K562 (cell line): ENCODE measurements around the gene SLC25A15. TPM values are rescaled to one million over a fixed set of nuclear protein-coding genes. Genes with fewer than 3 reads are reported as not detected.
A peak's percentile ranks its signal among the peaks of the same experiment; 100 is the strongest.

Experiments used
- ASH1L ChIP-seq: fragments of 450-650 bp; IDR thresholded peaks from 2 replicates; pipeline ENCODE4 v1.6.1; 2018; ENCODE audit warnings: borderline replicate concordance, mild to moderate bottlenecking, low read depth; ENCODE audit not compliant: partially characterized antibody
- BCOR ChIP-seq: fragments of 450-650 bp; IDR thresholded peaks from 2 replicates; pipeline ENCODE4 v1.6.1; 2016
- CBX2 ChIP-seq: fragments of 200-600 bp; sonication (generic); IDR thresholded peaks from one replicate; pipeline ENCODE4 v1.6.1; 2012; ENCODE audit warnings: mild to moderate bottlenecking, low read length, inconsistent platforms; ENCODE audit not compliant: insufficient read depth, poor library complexity, severe bottlenecking
- CHD2 ChIP-seq: IDR thresholded peaks from 2 replicates; pipeline ENCODE4 v1.6.1; 2011; ENCODE audit warnings: low read depth, low read length
- CREB1 ChIP-seq, 2 experiments: sonication (generic) in 1 of 2; formaldehyde crosslinking in 1 of 2; IDR thresholded peaks; 2 replicates each; pipeline versions ENCODE4 v1.6.1 to v1.8.0; 2012 to 2022; ENCODE audit warnings: inconsistent platforms in 1 of 2, mild to moderate bottlenecking in 1 of 2, missing genetic modification reagents in 1 of 2, moderate library complexity in 1 of 2
- ELF4 ChIP-seq: fragments of 450-650 bp; formaldehyde crosslinking; IDR thresholded peaks from 2 replicates; pipeline ENCODE4 v1.4.0; 2022; ENCODE audit warnings: missing genetic modification characterization
- ETV1 ChIP-seq: fragments of 450-650 bp; conservative IDR thresholded peaks from 2 replicates; pipeline ENCODE4 v1.6.1; 2016; ENCODE audit warnings: missing genetic modification characterization, control low read depth, low read depth, missing compliant biosample characterization
- GTF2E2 ChIP-seq: fragments of 200-800 bp; sonication (Bioruptor generic); IDR thresholded peaks from 2 replicates; pipeline ENCODE4 v1.6.1; 2016; ENCODE audit warnings: missing genetic modification characterization, missing compliant biosample characterization
- HBP1 ChIP-seq: fragments of 450-650 bp; formaldehyde crosslinking; IDR thresholded peaks from 2 replicates; pipeline ENCODE4 v1.4.0; 2022; ENCODE audit warnings: missing genetic modification characterization
- HNRNPUL1 ChIP-seq: fragments of 200-400 bp; formaldehyde crosslinking; IDR thresholded peaks from 2 replicates; pipeline ENCODE4 v1.6.1; 2017; ENCODE audit warnings: low read length
- JUNB ChIP-seq: fragments of 450-650 bp; formaldehyde crosslinking; conservative IDR thresholded peaks from 2 replicates; pipeline ENCODE4 v1.4.0; 2020; ENCODE audit warnings: mild to moderate bottlenecking
- NR2F6 ChIP-seq: fragments of 450-650 bp; formaldehyde crosslinking; IDR thresholded peaks from 2 replicates; pipeline ENCODE4 v1.4.0; 2020; ENCODE audit warnings: mild to moderate bottlenecking
- POLR2G ChIP-seq: fragments of 200-400 bp; formaldehyde crosslinking; IDR thresholded peaks from 2 replicates; pipeline ENCODE4 v1.6.1; 2017; ENCODE audit warnings: low read depth, mild to moderate bottlenecking, antibody characterized with exemption, low read length, moderate library complexity
- PPARD ChIP-seq: fragments of 250-450 bp; sonication (Bioruptor Pico); IDR thresholded peaks from 2 replicates; pipeline ENCODE4 v1.8.0; 2022; ENCODE audit warnings: inconsistent platforms, mild to moderate bottlenecking, moderate library complexity
- PTBP1 ChIP-seq: fragments of 200-400 bp; formaldehyde crosslinking; IDR thresholded peaks from 2 replicates; pipeline ENCODE4 v1.6.1; 2017; ENCODE audit warnings: low read depth, low read length
- RBM34 ChIP-seq: fragments of 200-400 bp; formaldehyde crosslinking; IDR thresholded peaks from 2 replicates; pipeline ENCODE4 v1.6.1; 2018; ENCODE audit warnings: low read length, borderline replicate concordance; ENCODE audit not compliant: insufficient read depth
- TGIF2 ChIP-seq: sonication (generic); formaldehyde crosslinking; IDR thresholded peaks from 2 replicates; pipeline ENCODE4 v1.8.1; 2022; ENCODE audit warnings: mild to moderate bottlenecking, missing genetic modification reagents, moderate library complexity
- TOE1 ChIP-seq, 2 experiments: fragments of 450-650 bp in 1 of 2; sonication (generic) in 1 of 2; formaldehyde crosslinking in 1 of 2; IDR thresholded peaks; 2 replicates each; pipeline versions ENCODE4 v1.7.1 to v1.8.0; 2016 to 2022; ENCODE audit warnings: borderline replicate concordance in 2 of 2, mild to moderate bottlenecking in 2 of 2, antibody characterized with exemption in 1 of 2, inconsistent platforms in 1 of 2, low read depth in 1 of 2, missing genetic modification reagents in 1 of 2, moderate library complexity in 1 of 2
- ZNF143 ChIP-seq: sonication (generic); formaldehyde crosslinking; IDR thresholded peaks from 2 replicates; pipeline ENCODE4 v1.9.0; 2022; ENCODE audit warnings: mild to moderate bottlenecking, missing genetic modification reagents
- ZNF165 ChIP-seq: fragments of 250-450 bp; sonication (Bioruptor Pico); IDR thresholded peaks from 2 replicates; pipeline ENCODE4 v1.4.0; 2020; ENCODE audit warnings: borderline replicate concordance
- ZNF717 ChIP-seq: fragments of 250-450 bp; sonication (Bioruptor Pico); IDR thresholded peaks from 2 replicates; pipeline ENCODE4 v1.5.0; 2021
- ZNF76 ChIP-seq: fragments of 250-450 bp; sonication (Bioruptor Pico); IDR thresholded peaks from 2 replicates; pipeline ENCODE4 v1.4.0; 2020; ENCODE audit warnings: mild to moderate bottlenecking, moderate library complexity, borderline replicate concordance
- ZSCAN29 ChIP-seq: fragments of 450-650 bp; IDR thresholded peaks from 2 replicates; pipeline ENCODE4 v1.6.1; 2017
- polyA plus RNA-seq, 8 experiments: library from polyadenylated mRNA; depleted of rRNA in 4 of 8; stranded (reverse) in 5 of 8; unstranded in 3 of 8; fragments of >200 nt; fragmentation: Nextera tagmentation in 2 of 8; fragmentation: Illumina TruSeq in 1 of 8; extraction: Ambion mirVana in 2 of 8; extraction: Trizol in 1 of 8; gene quantifications; 2 replicates each; pipeline versions ENCODE4 v1.2.1 to v1.2.3, GENCODE V29; 2011 to 2014; ENCODE audit warnings: inconsistent platforms in 1 of 8, missing spikeins in 1 of 8
- total RNA-seq, 7 experiments: library from RNA; depleted of rRNA in 6 of 7; stranded (reverse); fragments of >200 nt in 6 of 7; fragmentation: Illumina TruSeq in 2 of 7; extraction: Trizol in 2 of 7; gene quantifications; 2 replicates each; pipeline versions ENCODE4 v1.2.1 to v1.2.3, GENCODE V29; 2011 to 2021; ENCODE audit warnings: low replicate concordance in 1 of 7
- TF ChIP-seq, protein P1 (sequence below): fragments of 250-450 bp; sonication (Bioruptor Pico); IDR thresholded peaks from 2 replicates; pipeline ENCODE4 v1.4.0; 2020; ENCODE audit warnings: borderline replicate concordance
- TF ChIP-seq, protein P2 (sequence below): fragments of 250-450 bp; sonication (Bioruptor Pico); IDR thresholded peaks from 2 replicates; pipeline ENCODE4 v1.8.0; 2022; ENCODE audit warnings: inconsistent platforms

SLC25A15 gene
- total and polyA plus RNA-seq, 9 of the 15 experiments (the other 6 are each of a cell fraction or from before 2014, with no cell fraction given): 3.5 to 30.5 (median 20.3) TPM

GRCh38 chr13:40770934-40771618, 18.3 kb upstream of the SLC25A15 start, which contains the start of gene MRPS31 (continued):
- TF ChIP-seq TOE1 (IDR thresholded peaks at IDR 0.05; ENCODE audit: borderline replicate concordance) (peak; percentile 82; the same call in 1 of the 2 replicates), TOE1 (CRISPR knock-in tag; IDR thresholded peaks at IDR 0.05; ENCODE audit: borderline replicate concordance, low read depth) (no peak), PPARD (CRISPR knock-in tag) (no peak), JUNB (CRISPR knock-in tag) (no peak), CBX2 (no peak), ZNF76 (no peak), GTF2E2 (tag) (no peak), CREB1 (IDR thresholded peaks at IDR 0.05) (no peak), CREB1 (CRISPR knock-in tag; IDR thresholded peaks at IDR 0.05) (peak; percentile 68), PTBP1 (no peak), ZNF717 (no peak), BCOR (peak; percentile 46; the same call in 1 of the 2 replicates), RBM34 (no peak), ZSCAN29 (no peak), POLR2G (peak; percentile 77), CHD2 (no peak), HBP1 (no peak), ASH1L (no peak), TGIF2 (CRISPR knock-in tag) (no peak), ZNF143 (CRISPR knock-in tag) (no peak), ZNF165 (CRISPR knock-in tag) (no peak), NR2F6 (CRISPR knock-in tag) (no peak), ELF4 (CRISPR knock-in tag) (peak; percentile 20; the same call in 1 of the 2 replicates), HNRNPUL1 (no peak), ETV1 (tag) (peak; percentile 87)
- TF ChIP-seq, protein P1, sequence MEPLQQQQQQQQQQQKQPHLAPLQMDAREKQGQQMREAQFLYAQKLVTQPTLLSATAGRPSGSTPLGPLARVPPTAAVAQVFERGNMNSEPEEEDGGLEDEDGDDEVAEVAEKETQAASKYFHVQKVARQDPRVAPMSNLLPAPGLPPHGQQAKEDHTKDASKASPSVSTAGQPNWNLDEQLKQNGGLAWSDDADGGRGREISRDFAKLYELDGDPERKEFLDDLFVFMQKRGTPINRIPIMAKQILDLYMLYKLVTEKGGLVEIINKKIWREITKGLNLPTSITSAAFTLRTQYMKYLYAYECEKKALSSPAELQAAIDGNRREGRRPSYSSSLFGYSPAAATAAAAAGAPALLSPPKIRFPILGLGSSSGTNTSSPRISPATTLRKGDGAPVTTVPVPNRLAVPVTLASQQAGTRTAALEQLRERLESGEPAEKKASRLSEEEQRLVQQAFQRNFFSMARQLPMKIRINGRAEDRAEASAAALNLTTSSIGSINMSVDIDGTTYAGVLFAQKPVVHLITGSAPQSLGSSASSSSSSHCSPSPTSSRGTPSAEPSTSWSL (CRISPR knock-in tag): no peak
- TF ChIP-seq, protein P2, sequence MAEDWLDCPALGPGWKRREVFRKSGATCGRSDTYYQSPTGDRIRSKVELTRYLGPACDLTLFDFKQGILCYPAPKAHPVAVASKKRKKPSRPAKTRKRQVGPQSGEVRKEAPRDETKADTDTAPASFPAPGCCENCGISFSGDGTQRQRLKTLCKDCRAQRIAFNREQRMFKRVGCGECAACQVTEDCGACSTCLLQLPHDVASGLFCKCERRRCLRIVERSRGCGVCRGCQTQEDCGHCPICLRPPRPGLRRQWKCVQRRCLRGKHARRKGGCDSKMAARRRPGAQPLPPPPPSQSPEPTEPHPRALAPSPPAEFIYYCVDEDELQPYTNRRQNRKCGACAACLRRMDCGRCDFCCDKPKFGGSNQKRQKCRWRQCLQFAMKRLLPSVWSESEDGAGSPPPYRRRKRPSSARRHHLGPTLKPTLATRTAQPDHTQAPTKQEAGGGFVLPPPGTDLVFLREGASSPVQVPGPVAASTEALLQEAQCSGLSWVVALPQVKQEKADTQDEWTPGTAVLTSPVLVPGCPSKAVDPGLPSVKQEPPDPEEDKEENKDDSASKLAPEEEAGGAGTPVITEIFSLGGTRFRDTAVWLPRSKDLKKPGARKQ (CRISPR knock-in tag): no peak
